K562 (cell line): ENCODE results near the gene LONRF3. TPM values are rescaled to one million over a fixed set of nuclear protein-coding genes. Genes with fewer than 3 reads are reported as not detected.

Experiments
- CBX2 ChIP-seq: fragments of 200-600 bp; sonication (generic); IDR thresholded peaks from one replicate; pipeline ENCODE4 v1.6.1; 2012; ENCODE audit warnings: mild to moderate bottlenecking, low read length, inconsistent platforms; ENCODE audit not compliant: insufficient read depth, poor library complexity, severe bottlenecking
- CREB1 ChIP-seq, 2 experiments: sonication (generic) in 1 of 2; formaldehyde crosslinking in 1 of 2; IDR thresholded peaks; 2 replicates each; pipeline versions ENCODE4 v1.6.1 to v1.8.0; 2012 to 2022; ENCODE audit warnings: inconsistent platforms in 1 of 2, mild to moderate bottlenecking in 1 of 2, missing genetic modification reagents in 1 of 2, moderate library complexity in 1 of 2
- ESRRA ChIP-seq: fragments of 450-650 bp; IDR thresholded peaks from 2 replicates; pipeline ENCODE4 v1.6.1; 2014; ENCODE audit warnings: low read depth, mild to moderate bottlenecking, moderate library complexity, borderline replicate concordance
- FOXK2 ChIP-seq, 2 experiments: fragments of 450-650 bp; IDR thresholded peaks in 1 of 2; conservative IDR thresholded peaks in 1 of 2; 2 replicates each; pipeline ENCODE4 v1.6.1; 2016; ENCODE audit warnings: low read depth in 2 of 2, mild to moderate bottlenecking in 1 of 2
- HEY1 ChIP-seq: fragments of 250-450 bp; sonication (Bioruptor Pico); IDR thresholded peaks from 2 replicates; pipeline ENCODE4 v1.5.0; 2020; ENCODE audit warnings: mild to moderate bottlenecking, moderate library complexity, borderline replicate concordance
- ILK ChIP-seq: fragments of 450-650 bp; IDR thresholded peaks from 2 replicates; pipeline ENCODE4 v1.6.1; 2016; ENCODE audit warnings: missing genetic modification characterization, low read depth, mild to moderate bottlenecking, missing compliant biosample characterization, moderate library complexity, borderline replicate concordance
- KAT8 ChIP-seq: fragments of 450-650 bp; IDR thresholded peaks from 2 replicates; pipeline ENCODE4 v1.6.1; 2016; ENCODE audit warnings: low read depth, mild to moderate bottlenecking
- NCOA2 ChIP-seq, 2 experiments: fragments of 450-650 bp; IDR thresholded peaks; 2 replicates each; pipeline ENCODE4 v1.6.1; 2018; ENCODE audit warnings: mild to moderate bottlenecking in 2 of 2, moderate library complexity in 1 of 2; ENCODE audit not compliant: partially characterized antibody in 2 of 2
- NCOR1 ChIP-seq: fragments of 450-650 bp; IDR thresholded peaks from 2 replicates; pipeline ENCODE4 v1.6.1; 2016; ENCODE audit warnings: mild to moderate bottlenecking, moderate library complexity
- NEUROD1 ChIP-seq: fragments of 150-350 bp; IDR thresholded peaks from 2 replicates; pipeline ENCODE4 v1.6.1; 2014; ENCODE audit warnings: borderline replicate concordance, low read length, low read depth; ENCODE audit not compliant: partially characterized antibody
- TCFL5 ChIP-seq: fragments of 250-450 bp; sonication (Bioruptor Pico); conservative IDR thresholded peaks from 2 replicates; pipeline ENCODE4 v1.6.1; 2021; ENCODE audit warnings: mild to moderate bottlenecking, moderate library complexity, matching md5 sums
- ZFX ChIP-seq: sonication (generic); formaldehyde crosslinking; IDR thresholded peaks from 2 replicates; pipeline ENCODE4 v1.8.0; 2022; ENCODE audit warnings: mild to moderate bottlenecking, missing genetic modification reagents, moderate library complexity
- ZNF23 ChIP-seq: fragments of 250-450 bp; sonication (Bioruptor Pico); IDR thresholded peaks from 2 replicates; pipeline ENCODE4 v1.4.0; 2020; ENCODE audit warnings: mild to moderate bottlenecking
- ZNF589 ChIP-seq: fragments of 200-800 bp; sonication (Bioruptor generic); IDR thresholded peaks from 2 replicates; pipeline ENCODE4 v1.6.1; 2016; ENCODE audit warnings: low read depth, missing genetic modification characterization, missing compliant biosample characterization
- polyA plus RNA-seq, 8 experiments: library from polyadenylated mRNA; depleted of rRNA in 4 of 8; stranded (reverse) in 5 of 8; unstranded in 3 of 8; fragments of >200 nt; fragmentation: Nextera tagmentation in 2 of 8; fragmentation: Illumina TruSeq in 1 of 8; extraction: Ambion mirVana in 2 of 8; extraction: Trizol in 1 of 8; gene quantifications; 2 replicates each; pipeline versions ENCODE4 v1.2.1 to v1.2.3, GENCODE V29; 2011 to 2014; ENCODE audit warnings: inconsistent platforms in 1 of 8, missing spikeins in 1 of 8
- total RNA-seq, 7 experiments: library from RNA; depleted of rRNA in 6 of 7; stranded (reverse); fragments of >200 nt in 6 of 7; fragmentation: Illumina TruSeq in 2 of 7; extraction: Trizol in 2 of 7; gene quantifications; 2 replicates each; pipeline versions ENCODE4 v1.2.1 to v1.2.3, GENCODE V29; 2011 to 2021; ENCODE audit warnings: low replicate concordance in 1 of 7
- TF ChIP-seq, protein P1 (sequence below), 2 experiments: fragments of 450-650 bp; IDR thresholded peaks; 2 replicates each; pipeline ENCODE4 v1.6.1; 2016
- TF ChIP-seq, protein P2 (sequence below): fragments of 200-400 bp; formaldehyde crosslinking; IDR thresholded peaks from 2 replicates; pipeline ENCODE4 v1.6.1; 2017; ENCODE audit warnings: mild to moderate bottlenecking, low read depth, low read length, moderate library complexity
- TF ChIP-seq, protein P3 (sequence below): fragments of 250-450 bp; sonication (Bioruptor Pico); IDR thresholded peaks from 2 replicates; pipeline ENCODE4 v1.8.0; 2021; ENCODE audit warnings: moderate library complexity, mild to moderate bottlenecking, inconsistent platforms
- TF ChIP-seq, protein P4 (sequence below), 2 experiments: IDR thresholded peaks; 2 replicates each; pipeline ENCODE4 v1.6.1; 2012; ENCODE audit warnings: improper control_type of control experiment in 2 of 2, low read depth in 2 of 2, low read length in 2 of 2, borderline replicate concordance in 1 of 2
- TF ChIP-seq, protein P5 (sequence below): fragments of 450-650 bp; IDR thresholded peaks from 2 replicates; pipeline ENCODE4 v1.6.1; 2016; ENCODE audit warnings: low read depth, mild to moderate bottlenecking, moderate library complexity

The LONRF3 gene
- total and polyA plus RNA-seq, 9 of the 15 experiments (the other 6 are each of a cell fraction or from before 2014, with no cell fraction given): 1.3 to 22.0 (median 8.7) TPM

DNA sequence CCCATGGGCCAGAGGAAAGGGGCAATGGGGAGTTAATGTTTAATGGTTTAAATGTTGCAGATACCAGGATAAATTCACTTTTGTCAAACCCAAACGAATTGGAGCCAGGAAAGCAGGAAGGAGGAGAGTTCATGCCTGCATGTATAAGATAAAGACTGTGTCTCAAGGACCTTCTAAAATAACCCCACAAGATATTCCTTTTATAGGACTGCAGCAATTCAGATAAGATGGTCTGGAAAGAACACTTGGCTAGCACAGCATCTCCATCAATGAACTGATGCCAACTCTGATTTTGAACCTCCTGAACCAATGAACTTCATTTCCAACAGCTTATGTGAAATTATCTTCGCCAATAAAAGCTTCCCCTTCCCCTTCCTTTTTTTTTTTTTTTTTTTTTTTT, 31.3 kb upstream of the LONRF3 start (continued):
- TF ChIP-seq CREB1 (IDR thresholded peaks at IDR 0.05) (no peak), CREB1 (CRISPR knock-in tag; IDR thresholded peaks at IDR 0.05) (no peak), KAT8 (no peak), ILK (tag) (no peak), CBX2 (no peak), NEUROD1 (no peak), NCOA2 (IDR thresholded peaks at IDR 0.05; ENCODE audit: partially characterized antibody in 2 of 2) (no peak), FOXK2 (conservative IDR thresholded peaks at IDR 0.05 in 1 of 2, IDR thresholded peaks at IDR 0.05 in 1 of 2; ENCODE audit: low read depth in 2 of 2) (no peak), ZNF589 (no peak), HEY1 (no peak), ESRRA (no peak), ZNF23 (CRISPR knock-in tag) (no peak), TCFL5 (CRISPR knock-in tag) (no peak), NCOR1 (peak; percentile 78), ZFX (no peak)
- TF ChIP-seq, protein P1, sequence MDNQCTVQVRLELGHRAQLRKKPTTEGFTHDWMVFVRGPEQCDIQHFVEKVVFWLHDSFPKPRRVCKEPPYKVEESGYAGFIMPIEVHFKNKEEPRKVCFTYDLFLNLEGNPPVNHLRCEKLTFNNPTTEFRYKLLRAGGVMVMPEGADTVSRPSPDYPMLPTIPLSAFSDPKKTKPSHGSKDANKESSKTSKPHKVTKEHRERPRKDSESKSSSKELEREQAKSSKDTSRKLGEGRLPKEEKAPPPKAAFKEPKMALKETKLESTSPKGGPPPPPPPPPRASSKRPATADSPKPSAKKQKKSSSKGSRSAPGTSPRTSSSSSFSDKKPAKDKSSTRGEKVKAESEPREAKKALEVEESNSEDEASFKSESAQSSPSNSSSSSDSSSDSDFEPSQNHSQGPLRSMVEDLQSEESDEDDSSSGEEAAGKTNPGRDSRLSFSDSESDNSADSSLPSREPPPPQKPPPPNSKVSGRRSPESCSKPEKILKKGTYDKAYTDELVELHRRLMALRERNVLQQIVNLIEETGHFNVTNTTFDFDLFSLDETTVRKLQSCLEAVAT (IDR thresholded peaks at IDR 0.05): no peak
- TF ChIP-seq, protein P2, sequence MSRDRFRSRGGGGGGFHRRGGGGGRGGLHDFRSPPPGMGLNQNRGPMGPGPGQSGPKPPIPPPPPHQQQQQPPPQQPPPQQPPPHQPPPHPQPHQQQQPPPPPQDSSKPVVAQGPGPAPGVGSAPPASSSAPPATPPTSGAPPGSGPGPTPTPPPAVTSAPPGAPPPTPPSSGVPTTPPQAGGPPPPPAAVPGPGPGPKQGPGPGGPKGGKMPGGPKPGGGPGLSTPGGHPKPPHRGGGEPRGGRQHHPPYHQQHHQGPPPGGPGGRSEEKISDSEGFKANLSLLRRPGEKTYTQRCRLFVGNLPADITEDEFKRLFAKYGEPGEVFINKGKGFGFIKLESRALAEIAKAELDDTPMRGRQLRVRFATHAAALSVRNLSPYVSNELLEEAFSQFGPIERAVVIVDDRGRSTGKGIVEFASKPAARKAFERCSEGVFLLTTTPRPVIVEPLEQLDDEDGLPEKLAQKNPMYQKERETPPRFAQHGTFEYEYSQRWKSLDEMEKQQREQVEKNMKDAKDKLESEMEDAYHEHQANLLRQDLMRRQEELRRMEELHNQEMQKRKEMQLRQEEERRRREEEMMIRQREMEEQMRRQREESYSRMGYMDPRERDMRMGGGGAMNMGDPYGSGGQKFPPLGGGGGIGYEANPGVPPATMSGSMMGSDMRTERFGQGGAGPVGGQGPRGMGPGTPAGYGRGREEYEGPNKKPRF: no peak
- TF ChIP-seq, protein P3, sequence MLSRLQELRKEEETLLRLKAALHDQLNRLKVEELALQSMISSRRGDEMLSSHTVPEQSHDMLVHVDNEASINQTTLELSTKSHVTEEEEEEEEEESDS (CRISPR knock-in tag): no peak
- TF ChIP-seq, protein P4, sequence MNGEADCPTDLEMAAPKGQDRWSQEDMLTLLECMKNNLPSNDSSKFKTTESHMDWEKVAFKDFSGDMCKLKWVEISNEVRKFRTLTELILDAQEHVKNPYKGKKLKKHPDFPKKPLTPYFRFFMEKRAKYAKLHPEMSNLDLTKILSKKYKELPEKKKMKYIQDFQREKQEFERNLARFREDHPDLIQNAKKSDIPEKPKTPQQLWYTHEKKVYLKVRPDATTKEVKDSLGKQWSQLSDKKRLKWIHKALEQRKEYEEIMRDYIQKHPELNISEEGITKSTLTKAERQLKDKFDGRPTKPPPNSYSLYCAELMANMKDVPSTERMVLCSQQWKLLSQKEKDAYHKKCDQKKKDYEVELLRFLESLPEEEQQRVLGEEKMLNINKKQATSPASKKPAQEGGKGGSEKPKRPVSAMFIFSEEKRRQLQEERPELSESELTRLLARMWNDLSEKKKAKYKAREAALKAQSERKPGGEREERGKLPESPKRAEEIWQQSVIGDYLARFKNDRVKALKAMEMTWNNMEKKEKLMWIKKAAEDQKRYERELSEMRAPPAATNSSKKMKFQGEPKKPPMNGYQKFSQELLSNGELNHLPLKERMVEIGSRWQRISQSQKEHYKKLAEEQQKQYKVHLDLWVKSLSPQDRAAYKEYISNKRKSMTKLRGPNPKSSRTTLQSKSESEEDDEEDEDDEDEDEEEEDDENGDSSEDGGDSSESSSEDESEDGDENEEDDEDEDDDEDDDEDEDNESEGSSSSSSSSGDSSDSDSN (IDR thresholded peaks at IDR 0.05; ENCODE audit: borderline replicate concordance in 1 of 2, low read depth in 2 of 2, low read length in 2 of 2): no peak
- TF ChIP-seq, protein P5, sequence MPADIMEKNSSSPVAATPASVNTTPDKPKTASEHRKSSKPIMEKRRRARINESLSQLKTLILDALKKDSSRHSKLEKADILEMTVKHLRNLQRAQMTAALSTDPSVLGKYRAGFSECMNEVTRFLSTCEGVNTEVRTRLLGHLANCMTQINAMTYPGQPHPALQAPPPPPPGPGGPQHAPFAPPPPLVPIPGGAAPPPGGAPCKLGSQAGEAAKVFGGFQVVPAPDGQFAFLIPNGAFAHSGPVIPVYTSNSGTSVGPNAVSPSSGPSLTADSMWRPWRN: no peak
